GM21447 (cell line): ENCODE measurements around the gene SLC35D2.
"Not testable (repeated sequence)": the region's sequence is repeated elsewhere in the genome, so short reads cannot be mapped to it uniquely, and the experiment has no call there.

ENCODE experiments used
- ATAC-seq: cut with Tn5 transposase; IDR thresholded peaks from one replicate; pipeline ENCODE4 v1.9.1; 2021; ENCODE audit not compliant: unreplicated experiment

SLC35D2 gene

DNA sequence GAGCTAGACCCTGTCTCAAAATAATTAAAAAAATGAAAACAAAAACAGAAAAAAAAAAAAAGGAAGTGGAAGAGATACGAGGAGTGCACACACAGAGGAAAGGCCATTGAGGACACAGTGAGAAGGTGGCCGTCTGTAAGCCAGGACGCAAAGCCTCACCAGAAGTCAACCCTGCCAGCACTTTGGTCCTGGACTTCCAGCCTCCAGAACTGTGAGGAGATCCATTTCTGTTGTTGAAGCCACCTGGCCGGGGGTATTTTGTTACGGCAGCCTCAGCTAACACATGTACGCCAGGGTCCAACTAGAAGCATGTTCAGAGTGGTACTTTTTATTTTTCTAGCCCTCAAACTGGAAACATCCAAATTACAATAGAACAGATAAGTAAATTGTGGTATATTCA is 21.8 kb downstream of the SLC35D2 start:
- ATAC-seq, result no peak

DNA sequence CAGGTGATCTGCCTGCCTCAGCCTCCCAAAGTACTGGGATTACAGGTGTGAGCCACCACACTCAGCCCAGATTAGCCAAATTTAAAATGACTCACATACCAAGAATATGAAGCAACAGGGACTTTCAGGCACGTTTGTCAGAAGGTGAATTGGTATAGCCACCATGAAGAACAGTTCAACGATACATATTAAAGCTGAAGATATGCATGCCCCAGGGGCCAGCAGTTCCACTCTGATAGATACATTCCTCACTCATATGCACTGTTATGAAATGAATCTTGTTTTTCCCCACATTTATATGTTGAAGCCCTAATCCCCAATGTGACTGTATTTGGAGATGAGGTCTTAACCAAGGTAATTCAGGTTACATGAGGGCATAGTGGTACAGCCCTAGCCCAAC is 22.5 kb downstream of the SLC35D2 start:
- ATAC-seq, result no peak

DNA sequence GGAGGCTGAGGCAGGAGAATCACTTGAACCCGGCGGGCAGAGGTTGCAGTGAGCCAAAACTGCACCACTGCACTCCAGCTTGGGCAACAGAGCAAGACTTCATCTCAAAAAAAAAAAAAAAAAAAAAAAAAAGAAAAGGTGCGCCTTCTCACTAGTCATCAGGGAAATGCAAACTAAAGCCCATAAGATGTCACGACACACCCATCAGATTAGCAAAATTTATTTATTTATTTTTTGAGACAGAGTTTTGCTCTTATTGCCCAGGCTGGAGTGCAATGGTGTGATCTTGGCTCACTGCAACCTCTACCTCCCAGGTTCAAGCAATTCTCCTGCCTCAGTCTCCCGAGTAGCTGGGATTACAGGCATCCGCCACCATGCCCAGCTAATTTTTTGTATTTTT is 23.0 kb downstream of the SLC35D2 start:
- ATAC-seq, result not testable (repeated sequence)

DNA sequence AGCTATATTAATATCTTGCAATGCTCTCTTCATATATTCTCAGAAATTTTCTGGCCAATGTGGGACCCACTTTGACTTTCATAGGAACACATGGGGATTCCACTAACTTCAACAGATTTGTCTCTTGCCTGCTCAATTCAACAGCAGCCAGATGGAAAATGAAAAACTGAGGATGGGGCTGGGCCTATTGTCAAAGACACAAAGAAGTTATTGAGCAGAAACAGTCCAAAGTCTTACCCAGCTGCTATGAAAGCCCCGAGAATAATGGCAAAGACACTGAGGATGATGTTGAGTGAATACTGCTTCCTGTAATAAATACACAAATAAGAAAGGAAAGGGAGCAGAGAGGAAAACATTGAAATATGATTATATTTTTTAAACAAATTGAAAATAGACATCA is 32.6 kb downstream of the SLC35D2 start:
- ATAC-seq, result no peak

DNA sequence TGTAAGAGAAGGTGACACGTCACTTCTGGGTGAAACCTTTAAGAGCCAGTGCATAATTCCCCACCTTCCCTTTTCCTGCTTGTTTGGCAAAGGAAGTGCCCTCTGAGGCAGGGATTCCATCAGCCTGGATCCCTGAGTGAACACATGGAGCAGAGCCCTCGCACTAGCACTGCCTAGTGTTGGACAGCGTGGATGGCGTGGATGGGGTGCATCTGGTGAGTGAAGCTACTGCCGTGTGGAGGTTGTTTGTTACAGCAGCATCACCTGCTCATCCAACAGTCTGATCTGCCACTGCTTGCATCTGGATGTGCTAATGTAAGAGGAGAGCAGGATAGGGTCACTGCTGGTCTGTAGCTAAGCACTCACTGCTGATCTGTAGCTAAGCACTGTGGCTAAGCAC is 35.2 kb downstream of the SLC35D2 start:
- no peak for ATAC-seq

DNA sequence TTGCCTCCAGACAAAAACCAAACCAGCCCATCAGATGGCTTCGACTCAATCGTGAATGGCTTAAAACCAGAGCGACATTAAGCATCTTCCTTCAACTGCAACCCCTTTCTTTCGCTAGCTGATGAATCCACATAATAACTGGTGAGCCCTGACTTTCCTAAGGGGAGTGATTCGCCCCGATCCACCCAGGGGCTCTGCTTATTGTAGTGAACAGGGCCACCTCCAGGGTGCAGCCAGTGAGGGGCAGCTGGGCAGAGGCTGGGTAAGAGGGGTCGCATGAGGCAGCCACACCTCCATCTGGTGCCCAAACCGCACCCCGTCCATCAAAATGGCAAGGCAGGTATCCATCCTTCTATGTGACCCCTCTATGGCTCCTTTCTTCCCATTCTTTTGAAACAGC is 38.0 kb downstream of the SLC35D2 start:
- ATAC-seq, result no peak

DNA sequence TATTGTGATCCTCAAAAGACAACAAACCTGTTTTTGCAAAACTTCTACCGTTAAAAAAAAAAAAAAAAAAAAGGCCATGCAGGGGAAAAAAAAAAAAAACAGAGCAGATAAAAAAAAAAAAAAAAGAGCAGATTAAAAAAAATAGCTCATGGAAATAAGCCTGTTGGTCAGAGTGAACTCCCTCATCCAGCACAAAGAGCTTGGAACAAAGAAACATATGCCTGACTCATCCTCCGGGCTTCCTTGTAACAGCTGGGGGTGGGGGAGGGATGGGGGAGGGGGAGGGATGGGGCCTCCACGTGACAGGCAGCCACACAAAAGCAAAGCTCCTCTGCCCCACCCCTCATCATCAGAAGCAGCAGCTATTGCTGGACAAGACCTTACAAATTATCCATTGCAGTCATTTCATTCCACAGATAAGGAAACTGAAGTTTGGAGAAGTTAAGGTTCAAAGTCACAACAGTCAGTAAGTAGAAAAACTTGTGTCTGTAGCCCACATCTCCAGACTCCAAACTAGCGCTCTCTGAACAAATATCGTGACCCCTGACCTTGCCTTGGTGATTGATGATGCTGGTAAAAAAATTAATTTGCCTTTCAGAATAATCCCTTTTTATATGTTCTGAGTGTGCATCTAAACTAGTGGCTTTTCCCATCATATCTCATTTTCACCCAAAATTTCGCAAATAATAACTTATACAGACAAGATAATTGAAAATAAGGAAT is 38.9 kb downstream of the SLC35D2 start:
- no peak for ATAC-seq

DNA sequence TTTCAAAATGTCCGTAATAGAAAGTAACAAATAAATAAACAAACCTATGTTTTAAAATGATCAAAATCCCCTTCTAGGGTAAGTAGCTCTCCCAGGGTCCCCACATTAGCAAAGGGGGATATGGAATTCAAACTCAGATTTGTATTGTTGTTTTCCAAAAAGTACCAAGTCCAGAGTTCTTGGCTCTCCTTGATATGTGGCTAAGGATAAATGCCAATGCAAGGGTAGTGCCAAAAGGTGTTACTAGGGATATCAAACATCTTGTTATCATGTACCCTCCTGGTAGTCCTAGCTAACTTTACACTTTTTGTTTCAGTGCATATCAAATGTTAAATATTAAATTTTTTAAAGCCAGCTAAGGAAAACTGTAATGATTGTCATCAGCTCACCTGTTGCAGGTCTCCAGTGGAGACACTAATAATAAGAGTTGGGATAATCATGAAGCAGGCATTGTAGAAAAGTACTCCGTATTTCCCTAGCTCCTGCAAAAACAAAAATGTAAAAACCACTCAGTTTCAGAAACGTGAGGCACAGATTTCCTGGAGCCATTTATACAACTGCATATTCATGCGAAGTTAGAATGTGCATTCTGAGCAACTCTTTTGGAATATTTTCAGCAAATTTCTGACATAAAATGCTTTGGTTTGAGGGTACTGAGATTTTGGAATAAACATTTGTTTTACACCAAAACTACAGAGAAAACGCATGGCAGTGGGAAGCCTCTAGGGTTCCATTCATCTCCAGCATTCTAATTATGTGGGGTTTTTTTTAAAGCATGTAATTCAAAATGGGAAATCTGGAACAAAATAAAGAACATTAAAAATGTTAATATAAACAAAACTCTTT is 39.8 kb downstream of the SLC35D2 start:
- no peak for ATAC-seq

DNA sequence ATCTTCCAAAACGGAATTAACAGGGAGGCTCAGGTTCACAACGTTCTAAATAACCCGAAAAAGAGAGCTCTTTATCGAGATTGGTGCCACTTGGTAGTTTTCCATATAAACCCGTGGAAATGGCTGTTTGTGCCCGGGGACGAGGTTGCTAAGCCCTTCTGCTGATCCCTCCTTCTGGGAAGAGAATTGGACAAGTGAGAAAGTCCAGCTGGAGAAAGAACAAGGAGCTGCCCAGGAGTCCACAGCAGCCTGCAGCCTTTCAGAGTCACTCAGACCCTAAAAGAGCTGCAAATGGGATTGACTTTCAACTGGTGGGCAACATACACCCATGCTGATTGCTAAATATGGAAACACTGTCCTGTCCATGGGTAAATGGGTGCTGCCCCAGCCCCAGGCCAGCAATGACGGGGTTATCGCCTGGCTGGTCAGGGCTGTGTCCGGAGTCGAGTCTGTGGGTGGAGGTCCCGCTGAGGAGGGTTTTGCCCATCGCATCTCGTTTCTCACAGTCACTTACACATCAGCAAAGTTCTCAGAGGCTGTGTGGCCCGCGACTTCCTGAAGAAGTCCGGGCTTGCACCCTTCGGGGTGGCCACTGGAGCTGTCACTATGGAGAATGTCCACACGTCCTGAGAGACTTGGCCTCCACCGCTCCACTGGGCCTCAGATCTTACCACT is 40.8 kb downstream of the SLC35D2 start:
- ATAC-seq, result no peak

DNA sequence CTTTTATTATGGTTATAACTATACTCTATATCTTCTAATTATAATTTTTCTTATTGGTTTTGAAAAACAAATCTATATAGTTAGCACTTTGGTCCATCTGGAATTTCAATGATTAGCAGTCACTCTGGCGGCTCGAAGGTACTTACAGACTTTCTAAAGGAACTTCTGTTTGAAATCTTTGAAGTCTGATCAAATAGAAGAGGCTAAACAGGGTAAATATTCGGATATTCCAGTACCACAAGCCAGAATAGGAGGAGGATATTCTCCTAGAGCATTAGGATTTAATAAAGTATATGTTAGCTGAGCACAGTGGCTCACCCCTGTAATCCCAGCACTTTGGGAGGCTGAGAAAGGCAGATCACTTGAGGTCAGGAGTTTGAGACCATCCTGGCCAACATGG is 42.8 kb downstream of the SLC35D2 start:
- ATAC-seq, result no peak

DNA sequence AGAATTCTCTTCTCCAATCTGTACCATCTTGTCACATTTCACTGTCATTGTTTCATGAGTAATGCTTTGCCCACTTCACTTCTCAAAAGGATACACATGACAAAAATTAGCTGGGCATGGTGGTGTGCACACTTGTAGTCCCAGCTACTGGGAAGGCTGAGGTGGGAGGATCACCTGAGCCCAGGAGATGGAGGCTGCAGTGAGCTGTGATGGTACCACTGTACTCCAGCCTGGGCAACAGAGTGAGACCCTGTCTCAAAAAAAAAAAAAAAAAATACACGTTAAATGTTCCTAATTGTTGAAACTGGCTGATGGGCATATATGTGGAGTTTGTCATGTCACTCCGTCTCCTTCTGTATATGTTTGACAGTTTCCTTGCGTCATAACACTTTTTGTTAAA is 45.2 kb downstream of the SLC35D2 start:
- ATAC-seq, result no peak

DNA sequence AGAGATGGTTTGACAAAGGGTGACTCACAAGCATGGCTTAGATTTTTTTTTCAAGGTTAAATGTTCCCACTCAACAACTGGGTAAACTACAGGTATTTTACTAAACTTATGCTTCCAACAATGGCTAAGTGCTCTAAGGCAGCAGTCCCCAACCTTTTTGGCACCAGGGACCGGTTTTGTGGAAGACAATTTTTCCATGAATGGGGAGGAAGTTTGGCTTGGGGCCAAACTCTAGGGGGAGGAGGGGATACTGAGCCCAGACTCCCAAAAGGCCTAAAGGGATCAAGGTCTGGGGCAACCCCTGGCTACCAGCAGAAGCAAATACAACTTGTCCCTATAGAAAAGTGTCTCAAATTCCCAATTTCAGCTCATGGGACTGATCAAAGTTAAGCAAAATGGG is 49.6 kb downstream of the SLC35D2 start:
- ATAC-seq, result no peak

DNA sequence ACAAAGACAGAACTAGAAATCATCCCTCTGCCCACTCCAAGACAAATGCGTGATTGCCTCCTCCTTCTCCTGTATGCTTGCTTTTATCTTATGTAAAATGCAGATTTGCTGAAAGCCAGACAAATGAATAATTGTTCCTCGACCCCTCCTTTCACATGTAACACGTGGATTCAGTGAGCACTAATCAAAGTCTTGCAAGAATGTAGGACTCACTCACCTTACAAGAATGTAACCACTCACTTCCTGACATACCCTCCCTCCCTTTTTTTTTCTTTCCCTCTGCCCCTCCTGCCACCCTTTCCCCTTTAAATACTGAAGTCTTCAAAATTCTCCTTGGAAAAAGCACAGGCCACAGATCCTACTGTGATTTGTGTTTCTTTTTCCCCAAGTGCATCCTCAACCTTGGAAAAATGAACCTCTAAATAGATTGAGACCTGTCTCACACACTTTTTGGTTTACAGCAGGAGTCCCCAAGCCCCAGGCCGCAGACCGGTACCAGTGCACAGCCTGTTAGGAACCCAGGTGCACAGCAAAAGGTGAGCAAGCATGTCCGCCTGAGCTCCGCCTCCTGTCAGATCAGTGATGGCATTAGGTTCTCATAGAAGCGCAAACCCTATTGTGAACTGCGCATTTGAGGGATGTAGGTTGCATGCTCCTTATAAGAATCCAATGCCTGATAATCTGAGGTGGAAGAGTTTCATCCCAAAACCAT is 52.1 kb downstream of the SLC35D2 start:
- ATAC-seq, result no peak

DNA sequence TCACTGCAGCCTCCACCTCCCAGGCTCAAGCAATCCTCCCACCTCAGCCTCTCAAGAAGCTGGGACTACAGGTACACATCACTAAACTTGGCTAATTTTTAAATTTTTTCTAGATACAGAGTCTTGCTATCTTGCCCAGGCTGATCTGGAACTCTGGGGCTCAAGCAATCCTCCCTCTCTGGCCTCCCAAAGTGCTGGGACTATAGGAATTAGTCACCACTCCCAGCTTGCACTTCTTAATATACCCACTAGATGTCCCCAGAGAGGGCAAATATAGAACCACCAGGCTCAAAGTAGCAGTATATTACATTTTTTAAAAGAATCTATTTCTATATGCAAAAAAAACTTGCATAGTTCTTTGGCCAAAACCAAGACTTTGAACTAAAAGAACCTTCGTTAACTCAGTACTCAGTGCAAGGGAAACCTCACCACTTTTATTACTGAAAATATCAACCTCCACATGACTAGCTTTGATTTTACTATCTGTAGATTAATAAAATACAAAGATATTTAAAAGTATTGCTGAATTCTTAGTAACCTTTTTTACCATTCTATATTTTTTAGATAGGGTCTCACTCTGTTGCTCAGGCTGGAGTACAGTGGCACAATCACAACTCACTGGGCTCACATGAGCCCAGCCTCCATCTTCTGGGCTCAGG is 55.7 kb downstream of the SLC35D2 start:
- no peak for ATAC-seq

DNA sequence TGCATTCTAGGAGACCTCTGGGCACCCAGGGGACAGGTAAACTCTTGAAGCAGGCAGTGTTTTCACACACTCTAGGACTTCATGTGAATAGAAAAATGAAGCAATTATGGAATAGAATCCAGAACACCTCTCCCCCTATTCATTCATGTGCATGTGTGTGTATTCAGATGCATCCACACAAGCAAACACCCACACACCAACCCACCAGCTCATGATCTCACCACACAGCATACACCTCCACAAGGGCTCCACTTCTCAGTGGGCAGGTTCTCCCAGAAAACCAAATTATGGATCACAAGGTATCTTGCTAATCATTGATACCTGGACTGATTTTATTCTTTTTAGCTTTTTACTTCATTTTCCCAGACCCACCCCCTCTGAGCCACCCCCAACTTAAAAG is 60.3 kb downstream of the SLC35D2 start:
- no peak for ATAC-seq

DNA sequence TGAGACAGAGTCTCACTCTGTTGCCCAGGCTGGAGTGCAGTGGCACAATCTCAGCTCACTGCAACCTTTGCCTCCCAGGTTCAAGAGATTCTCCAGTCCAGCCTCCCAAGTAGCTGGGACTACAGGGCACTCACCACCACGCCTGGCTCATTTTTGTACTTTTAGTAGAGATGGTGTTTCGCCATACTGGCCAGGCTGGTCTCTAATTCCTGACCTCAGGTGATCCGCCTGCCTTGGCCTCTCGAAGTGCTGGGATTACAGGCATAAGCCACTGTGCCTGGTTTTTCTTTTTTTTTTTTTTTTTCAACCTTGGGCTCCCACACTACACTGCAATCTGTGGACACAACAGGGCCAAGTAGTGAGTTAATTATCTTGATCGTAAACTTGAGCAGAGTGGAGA is 60.8 kb downstream of the SLC35D2 start:
- not testable (repeated sequence) for ATAC-seq

DNA sequence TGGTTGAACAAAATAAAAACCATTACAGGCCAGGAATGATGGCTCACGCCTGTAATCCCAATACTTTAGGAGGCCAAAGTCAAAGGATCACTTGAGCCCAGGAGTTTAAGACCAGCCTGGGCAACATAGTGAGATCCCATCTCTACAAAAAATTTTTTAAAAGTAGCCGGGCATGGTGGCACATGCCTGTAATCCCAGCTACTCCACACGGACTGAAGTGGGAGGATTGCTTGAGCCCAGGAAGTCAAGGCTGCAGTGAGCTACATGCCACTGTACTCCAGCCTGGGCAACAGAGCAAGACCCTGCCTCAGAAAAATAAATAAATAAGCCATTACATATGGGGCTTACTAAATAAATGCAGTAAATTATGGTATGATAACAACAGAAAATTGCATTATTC is 61.3 kb downstream of the SLC35D2 start:
- not testable (repeated sequence) for ATAC-seq

DNA sequence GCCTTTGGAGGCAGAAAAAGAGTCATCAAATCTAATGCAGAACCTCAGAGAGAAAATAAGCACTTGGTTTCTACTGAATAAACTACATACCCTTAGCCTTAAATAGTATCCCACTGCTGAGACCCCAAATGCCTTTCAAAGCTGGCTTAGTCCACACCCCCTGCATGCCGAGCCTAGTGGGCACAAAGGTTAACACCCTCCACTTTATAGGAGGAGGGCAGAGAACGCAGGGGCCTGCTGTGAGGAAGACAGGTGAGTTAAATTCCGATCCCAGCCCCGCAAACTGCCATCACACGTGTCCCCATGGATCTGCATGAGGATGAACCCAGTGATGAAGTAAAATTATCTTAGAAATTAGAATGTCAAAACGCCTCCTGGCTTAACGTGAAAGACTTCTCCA is 62.0 kb downstream of the SLC35D2 start:
- ATAC-seq, result no peak

DNA sequence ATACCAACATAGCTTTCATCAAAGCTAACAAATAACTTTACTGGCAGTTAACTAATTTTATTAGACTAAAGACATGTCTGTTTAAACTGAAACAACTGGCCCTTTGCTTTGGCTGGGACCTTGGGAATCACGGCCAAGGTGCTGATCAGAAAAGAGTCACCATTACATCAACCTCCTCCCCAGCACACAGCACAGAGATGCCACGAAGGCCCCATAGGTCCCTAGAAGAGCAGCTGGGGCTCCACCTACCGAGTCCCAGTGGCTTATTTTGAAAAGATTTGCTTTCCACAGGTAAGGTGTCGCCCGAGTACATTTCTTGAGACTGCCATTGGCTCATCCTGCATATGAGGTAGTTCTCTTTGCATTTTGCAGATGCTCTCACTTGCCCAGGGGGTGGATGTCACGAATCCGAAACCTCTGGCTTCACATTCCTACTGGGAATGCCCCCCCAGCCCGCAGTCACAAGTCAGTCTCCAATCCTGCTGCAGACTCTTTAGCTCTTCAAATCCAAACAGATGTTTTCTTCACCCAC is 62.7 kb downstream of the SLC35D2 start:
- no peak for ATAC-seq

DNA sequence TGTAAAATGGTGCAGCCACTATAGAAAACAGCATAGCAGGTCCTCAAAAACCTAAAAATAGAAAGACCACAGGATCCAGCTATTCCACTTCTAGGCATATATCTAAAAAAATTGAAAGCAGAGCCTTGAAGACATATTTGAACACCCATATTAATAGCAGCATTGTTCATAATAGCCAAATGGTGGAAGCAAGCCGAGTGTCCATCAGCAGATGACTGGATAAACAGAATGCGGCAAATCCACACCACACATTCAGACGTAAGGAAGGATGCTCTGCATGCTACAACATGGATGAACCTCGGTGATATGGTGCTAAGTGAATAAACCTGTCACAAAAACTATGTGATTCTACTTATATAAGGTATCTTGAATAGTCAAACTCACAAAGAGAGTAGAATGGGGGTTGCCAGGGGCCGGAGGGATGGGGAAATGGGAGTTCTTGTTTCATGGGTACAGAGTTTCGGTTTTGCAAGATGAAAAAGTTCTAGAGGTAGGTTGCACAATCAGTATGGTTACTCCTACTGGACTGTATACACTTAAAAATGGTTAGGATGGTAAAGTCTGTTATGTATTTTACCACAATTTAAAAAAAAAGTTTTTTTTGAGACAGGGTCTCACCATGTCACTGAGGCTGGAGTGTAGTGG is 64.5 kb downstream of the SLC35D2 start:
- ATAC-seq, result no peak
